GM18502 (cell line): Measurements from ENCODE around the gene TMPRSS11E.
A peak's percentile ranks its signal among the peaks of the same experiment; 100 is the strongest.
"Not testable (repeated sequence)": the region's sequence is repeated elsewhere in the genome, so short reads cannot be mapped to it uniquely, and the experiment has no call there.

ENCODE experiments used
- ATAC-seq: cut with Tn5 transposase; IDR thresholded peaks from one replicate; pipeline ENCODE4 v1.9.1; 2021; ENCODE audit warnings: mild to moderate bottlenecking; ENCODE audit not compliant: unreplicated experiment, poor library complexity

TMPRSS11E gene

DNA sequence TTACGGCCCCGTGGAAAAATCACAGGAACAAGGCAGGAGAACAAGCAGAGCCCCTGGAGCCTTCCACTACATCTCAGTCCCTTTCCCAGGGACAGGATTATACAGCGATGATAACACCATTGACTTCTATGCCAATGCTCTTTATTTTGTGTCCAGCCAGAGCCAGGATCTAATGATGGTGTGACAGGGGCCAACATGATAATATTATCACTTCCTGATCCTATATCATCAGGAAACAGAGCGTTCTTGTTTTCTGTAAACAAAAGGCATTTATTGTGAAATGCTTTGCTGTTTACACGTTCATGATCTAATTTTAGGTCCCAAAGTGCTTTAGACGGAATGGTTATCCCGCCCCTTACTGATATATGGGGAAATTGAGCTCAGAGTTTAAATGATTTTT lies 12.8 kb downstream of the TMPRSS11E start:
- ATAC-seq = no peak

DNA sequence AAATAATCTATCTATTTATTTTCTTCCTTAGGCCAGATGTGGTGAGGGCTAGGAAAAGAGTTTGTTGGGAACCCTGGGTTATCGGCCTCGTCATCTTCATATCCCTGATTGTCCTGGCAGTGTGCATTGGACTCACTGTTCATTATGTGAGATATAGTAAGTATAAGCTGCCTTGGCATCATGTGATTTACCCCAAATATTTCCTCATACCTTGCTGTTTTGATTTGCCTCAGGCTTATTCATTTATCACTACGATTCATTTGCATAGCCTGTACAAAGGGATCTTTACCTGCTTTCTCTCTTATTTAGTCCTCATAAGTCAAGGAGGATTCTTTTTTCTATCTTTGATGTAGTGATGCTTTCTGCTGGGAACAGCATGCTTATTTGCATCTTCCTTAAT lies 14.5 kb downstream of the TMPRSS11E start:
- ATAC-seq = no peak

DNA sequence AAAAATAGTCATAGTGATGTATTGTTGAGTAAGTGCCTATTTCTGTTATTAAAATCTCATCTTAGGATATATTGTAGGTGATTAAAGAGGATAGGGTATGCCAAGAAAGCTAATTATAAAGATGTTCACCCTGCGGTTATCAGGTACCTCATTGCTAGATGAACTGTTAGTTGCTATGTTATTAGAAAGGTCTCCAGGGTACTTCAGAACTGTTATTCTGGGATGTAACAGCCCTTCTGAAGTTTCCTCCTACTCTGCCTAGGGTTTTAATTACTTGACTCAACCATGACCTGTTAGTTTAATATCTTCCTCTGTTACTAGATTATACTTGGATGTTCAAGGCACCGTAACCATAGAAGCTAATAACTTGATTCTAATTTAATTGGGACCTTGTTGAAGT lies 15.4 kb downstream of the TMPRSS11E start:
- ATAC-seq = no peak

DNA sequence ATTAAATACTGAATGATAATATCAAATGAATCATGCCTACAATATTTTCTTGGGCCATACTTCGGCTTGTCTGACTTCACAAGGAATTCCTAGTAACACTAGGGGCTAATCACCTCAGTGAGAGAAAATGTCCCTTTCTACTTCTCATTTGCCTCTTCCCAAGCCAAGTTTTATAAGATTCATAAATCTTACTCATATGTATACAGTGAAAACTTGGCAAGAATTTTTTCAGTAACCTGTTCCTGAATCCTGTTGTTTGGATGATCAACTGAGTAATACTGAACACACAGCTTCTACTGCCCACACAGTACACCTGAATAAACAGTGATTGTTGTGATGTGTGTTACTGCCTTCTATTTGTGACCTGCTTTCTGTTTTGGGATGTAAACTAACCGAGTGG lies 16.5 kb downstream of the TMPRSS11E start:
- no peak for ATAC-seq

DNA sequence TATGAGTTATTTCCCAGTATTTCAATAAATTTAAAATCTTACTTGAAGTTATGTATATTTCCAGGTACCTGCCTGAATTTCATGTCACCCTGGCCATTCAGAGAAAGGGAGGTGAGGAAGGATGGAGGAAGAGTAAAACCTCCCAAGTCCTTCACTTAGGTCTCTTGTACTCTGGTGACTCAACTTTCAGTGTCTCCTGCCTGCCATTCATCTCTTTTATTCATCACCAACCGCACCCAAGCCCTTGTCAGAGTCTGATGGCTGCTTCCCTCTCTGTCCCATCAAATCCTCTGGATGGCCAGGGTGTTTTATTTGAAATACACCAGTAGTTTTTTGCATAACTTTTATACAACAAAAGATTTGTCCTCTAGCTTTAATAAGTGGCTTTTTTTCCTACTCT lies 17.8 kb downstream of the TMPRSS11E start:
- ATAC-seq = no peak

DNA sequence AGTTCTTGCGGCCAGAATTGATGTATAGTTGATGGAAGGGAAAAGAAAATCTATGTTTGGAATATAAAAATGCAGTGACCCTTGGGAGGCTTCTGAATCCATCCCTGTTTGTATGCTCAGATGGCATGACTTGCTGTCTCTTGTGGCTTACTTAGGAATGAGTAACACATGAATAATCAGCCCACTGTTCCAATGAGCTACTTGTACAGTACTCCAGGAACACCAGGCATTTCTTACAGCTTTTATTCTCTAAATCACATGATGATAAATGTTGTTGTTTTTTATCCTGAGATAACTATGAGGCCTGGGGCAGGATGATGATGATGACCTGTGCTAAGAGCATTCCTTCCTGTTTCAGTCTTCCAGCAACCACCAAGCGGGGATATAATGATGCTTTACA lies 18.9 kb downstream of the TMPRSS11E start:
- no peak for ATAC-seq

DNA sequence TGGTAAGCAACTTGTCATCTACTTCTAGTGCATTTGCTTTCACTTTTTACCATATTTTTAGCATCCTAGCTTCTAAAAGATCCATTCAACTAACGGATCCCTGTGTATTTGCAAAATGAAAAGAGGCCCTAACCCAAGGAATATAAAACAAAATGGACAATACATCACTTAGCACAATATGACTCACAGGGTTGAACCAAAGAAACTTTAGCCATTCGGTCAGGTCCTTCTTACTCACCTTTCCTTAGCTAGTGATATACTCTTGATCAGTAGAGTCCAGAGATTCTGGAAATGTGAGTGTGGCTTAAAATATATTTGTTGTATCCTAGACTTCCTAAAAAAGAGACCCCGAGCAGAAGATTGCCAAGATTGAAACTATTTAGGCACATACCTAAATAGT lies 19.5 kb downstream of the TMPRSS11E start:
- no peak for ATAC-seq

DNA sequence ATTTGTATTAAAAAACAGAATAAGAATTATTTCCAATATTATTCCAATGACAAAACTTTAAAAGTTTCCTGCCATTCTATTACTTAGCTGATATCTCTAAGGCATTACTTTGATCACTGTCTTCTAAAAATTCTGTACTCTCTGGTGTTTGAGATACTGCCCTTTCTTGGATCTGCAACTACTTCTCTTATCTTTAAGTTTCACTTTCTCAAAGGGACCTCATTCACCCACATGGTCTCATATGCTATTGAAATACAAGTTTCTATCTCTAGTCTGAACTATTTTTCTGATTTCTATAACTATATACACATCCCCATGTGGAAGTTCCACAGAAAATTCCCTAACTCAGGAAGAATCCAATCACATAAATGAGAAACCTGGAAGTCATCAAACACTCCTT lies 22.2 kb downstream of the TMPRSS11E start:
- ATAC-seq = peak; percentile 90

DNA sequence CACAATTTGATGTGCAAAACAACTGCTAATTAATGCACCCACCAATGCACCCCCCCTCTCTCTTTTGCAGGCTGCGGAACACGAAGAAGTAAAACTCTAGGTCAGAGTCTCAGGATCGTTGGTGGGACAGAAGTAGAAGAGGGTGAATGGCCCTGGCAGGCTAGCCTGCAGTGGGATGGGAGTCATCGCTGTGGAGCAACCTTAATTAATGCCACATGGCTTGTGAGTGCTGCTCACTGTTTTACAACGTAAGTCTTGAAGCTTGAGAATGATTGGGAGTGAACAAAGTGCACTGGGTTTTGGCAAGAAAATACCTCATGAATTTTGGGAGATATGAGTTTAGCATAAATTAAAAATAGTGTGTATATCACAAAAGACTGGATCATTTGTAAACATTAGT lies 28.9 kb downstream of the TMPRSS11E start:
- ATAC-seq = no peak

DNA sequence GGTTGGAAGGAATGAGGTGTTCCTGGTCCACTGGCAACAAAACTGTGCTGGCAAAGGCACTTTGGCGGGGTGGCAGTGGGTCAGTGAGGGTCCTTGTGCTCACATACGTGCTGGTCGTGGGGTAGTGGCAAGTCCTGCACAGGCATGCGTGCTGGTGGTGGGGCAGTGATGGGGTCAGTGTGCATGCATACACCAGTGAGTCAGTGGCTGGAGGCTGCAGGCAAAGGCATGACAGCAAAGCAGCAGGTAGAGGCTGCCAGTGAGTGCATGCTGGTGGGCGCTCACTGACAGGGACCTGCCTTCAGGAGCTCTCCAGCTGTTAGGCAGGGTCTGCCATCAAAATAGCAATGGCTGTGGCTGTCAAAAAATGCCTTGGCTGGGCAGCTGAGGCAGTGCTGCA lies 42.1 kb downstream of the TMPRSS11E start:
- ATAC-seq = no peak

DNA sequence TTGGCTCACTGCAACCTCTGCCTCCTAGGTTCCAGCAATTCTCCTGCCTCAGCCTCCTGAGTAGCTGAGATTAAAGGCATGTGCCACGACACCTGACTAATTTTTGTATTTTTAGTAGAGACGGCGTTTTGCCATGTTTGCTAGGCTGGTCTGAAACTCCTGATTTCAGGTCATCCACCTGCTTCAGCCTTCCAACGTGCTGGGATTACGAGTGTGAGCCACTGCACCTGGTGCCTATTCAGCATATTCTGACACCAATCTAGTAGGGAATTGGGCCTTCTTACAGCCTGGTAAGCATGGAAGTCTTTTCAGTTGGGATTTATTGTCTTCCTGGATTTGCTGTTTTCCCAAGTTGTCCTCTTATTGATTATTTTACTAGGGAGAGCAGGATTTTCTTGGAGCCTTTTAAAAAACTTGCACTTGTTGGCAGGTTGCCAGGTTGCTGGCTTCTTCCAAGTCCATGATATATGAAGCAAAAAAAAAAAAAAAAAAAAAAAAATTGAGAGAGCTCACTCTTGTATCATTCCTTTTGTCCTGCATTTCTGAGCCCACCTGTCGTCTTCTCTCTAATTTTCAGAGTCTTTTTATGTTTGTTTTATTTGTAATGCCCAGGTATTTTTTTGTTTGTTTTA lies 43.7 kb downstream of the TMPRSS11E start:
- no peak for ATAC-seq

DNA sequence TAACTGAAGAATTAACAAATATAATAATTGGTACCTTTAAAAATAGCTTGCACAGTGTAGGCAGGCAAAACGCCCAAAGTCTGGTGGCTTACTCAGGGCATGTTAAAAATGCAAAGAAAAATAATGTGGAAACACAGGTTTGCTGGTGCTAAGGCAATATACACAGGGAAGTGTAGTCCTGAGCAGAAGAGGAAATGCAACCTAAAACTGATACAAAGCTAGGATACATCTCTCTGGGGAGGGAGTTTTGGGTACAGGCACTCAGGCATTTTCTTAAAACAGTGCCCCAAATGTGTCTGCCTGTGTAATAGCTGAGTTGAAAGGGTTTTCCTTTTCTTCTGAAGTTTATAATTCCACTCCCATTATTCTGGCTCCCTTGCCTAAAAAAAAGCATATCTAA lies 47.4 kb downstream of the TMPRSS11E start:
- no peak for ATAC-seq

DNA sequence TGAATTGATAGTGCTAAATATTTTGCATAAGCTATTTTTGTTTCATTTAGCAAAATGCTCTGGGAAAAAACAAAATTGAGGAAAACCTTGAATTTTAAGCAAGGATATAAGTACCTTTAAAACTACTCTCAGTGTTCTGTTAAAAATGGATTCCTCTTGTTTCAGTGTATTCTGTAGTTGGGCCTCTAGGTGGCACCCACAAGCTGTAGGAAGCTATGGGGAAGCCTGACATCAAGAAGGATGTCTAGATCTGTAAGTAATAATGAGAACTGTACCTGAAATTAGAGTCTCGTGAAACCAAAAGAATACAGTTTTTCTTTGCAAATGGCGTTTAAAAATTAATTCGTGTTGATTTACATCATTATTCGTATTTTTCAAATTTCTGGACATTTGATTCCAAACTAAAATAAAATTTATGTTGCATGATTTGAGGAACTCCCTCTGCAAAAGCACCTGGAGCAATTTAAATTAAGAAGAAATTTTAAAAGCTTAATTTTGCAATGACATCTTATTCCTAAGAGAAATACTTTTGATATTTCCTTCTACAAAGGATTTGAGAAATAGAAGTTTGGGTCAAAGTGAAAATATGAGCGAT lies 51.2 kb downstream of the TMPRSS11E start:
- peak; percentile 93 for ATAC-seq

DNA sequence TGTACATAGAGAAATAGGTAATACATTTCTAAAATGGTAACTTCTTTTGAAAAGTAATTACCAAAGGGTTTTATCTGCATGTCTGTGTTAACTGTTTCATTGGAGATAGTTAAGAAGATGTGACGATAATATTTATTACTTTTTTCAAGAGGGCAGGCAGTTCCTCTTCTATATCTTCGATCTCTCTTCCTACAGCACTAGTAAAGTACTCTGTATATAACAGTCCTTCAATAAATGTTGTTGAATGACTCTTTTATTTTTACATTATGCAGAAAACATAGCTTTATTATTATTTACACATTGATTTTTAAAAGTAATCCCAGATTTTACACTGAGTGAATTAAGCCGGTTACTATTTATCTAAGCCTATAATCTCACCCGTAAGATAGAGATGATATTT lies 51.8 kb downstream of the TMPRSS11E start:
- ATAC-seq = no peak

DNA sequence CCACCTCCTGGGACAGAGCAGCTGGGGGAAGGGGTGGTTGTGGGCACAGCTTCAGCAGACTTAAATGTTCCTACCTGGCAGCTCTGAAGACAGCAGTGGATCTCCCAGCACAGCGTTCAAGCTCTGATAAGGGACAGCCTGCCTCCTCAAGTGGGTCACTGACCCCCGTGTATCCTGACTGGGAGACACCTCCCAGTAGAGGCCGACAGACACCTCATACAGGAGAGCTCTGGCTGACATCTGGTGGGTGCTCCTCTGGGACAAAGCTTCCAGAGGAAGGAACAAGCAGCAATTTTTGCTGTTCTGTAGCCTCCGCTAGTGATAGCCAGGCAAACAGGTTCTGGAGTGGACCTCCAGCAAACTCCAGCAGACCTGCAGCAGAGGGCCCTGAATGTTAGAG lies 56.2 kb downstream of the TMPRSS11E start:
- not testable (repeated sequence) for ATAC-seq

DNA sequence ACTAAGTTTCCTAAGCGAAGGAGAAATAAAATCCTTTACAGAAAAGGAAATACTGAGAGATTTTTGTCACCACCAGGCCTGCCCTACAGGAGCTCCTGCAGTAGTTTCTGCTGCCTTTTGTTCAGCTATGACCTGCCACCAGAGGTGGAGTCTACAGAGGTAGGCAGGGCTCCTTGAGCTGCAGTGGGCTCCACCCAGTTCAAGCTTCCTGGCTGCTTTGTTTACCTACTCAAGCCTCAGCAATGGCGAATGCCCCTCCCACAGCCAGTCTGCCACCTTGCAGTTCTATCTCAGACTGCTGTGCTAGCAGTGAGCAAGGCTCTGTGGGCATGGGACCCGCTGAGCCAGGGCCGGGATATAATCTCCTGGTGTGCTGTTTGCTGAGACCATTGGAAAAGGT lies 57.6 kb downstream of the TMPRSS11E start:
- not testable (repeated sequence) for ATAC-seq

DNA sequence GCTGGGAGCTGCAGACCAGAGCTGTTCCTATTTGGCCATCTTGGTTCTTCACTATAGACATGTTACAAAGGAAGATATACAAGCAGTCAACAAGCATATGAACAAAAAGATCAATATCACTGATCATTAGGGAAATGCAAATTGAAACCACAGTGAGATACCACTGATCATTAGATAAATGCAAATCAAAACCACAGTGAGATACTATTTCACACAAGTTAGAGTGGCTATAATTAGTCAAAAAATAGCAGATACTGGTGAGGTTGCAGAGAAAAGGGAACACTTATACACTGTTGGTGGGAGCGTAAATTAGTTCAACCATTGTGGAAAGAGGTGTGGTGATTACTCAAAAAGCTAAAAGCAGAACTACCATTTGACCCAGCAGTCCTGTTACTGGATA lies 58.2 kb downstream of the TMPRSS11E start:
- ATAC-seq = peak; percentile 63

DNA sequence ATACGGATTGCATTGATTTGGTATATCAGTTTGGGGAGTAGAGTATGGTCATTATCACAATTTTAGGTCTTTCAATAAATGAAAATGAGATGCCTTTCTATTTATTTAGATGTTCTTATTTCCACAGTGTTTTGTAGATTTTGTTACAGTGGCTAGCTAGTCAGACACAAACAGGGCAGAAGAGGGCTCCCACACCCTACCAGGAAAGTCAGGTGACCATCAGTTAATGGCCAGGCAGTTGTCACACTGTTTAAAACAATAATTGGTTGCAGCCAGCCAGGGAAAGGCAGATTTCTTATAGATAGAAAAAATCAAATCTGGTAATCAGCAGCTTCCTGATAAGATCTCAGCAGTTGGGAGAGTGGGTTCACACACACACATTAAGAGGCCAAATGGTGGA lies 71.6 kb downstream of the TMPRSS11E start:
- ATAC-seq = no peak

DNA sequence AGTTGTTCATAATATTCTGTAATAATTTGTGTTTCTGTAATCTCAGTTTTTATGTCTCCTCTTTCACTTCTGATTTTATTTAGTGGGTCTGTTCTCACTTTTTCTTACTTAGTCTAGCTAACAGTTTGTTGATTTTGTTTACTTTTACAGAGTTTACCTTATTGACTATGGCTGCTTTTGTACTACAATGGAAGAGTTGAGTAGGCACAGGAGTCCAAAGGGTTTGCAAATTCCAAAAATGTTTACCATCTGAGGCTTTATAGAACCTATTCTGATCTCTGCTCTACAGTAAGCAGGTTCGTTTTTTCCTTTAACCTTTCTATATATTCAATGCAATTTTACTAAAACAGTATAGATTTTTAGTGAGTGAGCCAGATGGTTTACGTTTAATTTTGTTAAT lies 73.7 kb downstream of the TMPRSS11E start:
- ATAC-seq = no peak

DNA sequence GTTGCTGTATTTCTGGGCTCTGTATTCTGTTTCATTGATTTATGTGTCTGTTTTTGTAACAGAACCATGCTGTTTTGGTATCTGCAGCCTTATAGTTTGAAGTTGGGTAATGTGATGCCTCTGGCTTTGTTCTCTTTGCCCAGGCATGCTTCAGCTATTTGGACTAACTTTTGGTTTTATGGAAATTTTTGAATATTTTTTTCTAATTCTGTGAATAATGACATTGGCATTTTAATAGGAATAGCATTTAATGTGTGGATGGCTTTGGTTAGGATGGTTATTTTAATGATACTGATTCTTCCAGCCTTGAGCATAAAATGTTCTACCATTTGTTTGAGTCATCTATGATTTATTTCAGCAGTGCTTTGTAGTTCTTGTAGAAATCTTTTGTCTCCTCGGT lies 75.0 kb downstream of the TMPRSS11E start:
- ATAC-seq = not testable (repeated sequence)

DNA sequence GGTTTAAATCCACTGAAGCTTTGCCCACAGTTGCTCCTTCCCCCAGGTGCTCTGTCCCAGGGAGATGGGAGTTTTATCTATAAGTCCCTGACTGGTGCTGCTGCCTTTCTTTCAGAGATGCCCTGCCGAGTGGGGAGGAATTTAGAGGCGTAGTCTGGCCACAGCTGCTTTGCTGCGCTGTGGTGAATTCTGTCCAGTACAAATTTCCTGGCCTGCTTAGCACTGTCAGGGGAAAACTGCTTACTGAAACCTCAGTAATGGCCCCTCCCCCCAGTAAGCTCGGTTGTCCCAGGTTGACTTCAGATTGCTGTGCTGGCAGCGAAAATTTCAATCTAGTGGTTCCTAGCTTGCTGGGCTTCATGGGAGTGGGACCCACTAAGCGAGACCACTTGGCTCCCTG lies 88.7 kb downstream of the TMPRSS11E start:
- ATAC-seq = no peak

DNA sequence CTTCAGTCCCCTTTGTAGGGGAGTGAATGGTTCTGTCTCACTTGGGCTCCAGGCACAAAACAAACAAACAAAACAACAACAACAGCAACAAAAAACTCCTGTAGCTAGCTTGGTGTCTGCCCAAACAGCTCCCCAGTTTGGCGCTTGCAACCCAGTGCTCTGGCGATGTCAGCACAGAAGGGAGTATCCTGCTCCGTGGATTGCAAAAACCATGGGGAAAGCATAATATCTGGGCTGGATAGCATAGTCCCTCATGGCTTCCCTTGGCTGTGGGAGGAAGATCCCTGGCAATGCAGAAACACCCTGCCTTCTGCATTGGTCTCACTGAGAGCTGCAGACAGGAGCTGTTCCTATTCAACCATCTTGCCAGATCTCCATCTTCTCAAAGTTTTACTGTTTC lies 89.1 kb downstream of the TMPRSS11E start:
- ATAC-seq = no peak
